GM18520 (cell line): ENCODE data around the gene PAK5.

Experiments used
- ATAC-seq: cut with Tn5 transposase; IDR thresholded peaks from one replicate; pipeline ENCODE4 v1.9.1; 2021; ENCODE audit not compliant: unreplicated experiment

The PAK5 gene

GRCh38 chr20:9501473-9501872, 337.4 kb downstream of the PAK5 start:
- no peak for ATAC-seq

GRCh38 chr20:9500121-9500520, 338.8 kb downstream of the PAK5 start:
- no peak for ATAC-seq

- ATAC-seq, result no peak
Measured at GRCh38 chr20:9499126-9499899, 339.6 kb downstream of the PAK5 start.

- ATAC-seq, result no peak
Measured at GRCh38 chr20:9498322-9498721, 340.6 kb downstream of the PAK5 start.

- ATAC-seq, result no peak
Measured at GRCh38 chr20:9496155-9496554, 342.7 kb downstream of the PAK5 start.

- ATAC-seq, result no peak
Measured at GRCh38 chr20:9495701-9496100, 343.2 kb downstream of the PAK5 start.

GRCh38 chr20:9493803-9494202, 345.1 kb downstream of the PAK5 start:
- no peak for ATAC-seq

GRCh38 chr20:9492067-9492466, 346.8 kb downstream of the PAK5 start:
- ATAC-seq, result no peak

GRCh38 chr20:9491324-9491723, 347.6 kb downstream of the PAK5 start:
- no peak for ATAC-seq

- ATAC-seq, result no peak
Measured at GRCh38 chr20:9490631-9491030, 348.2 kb downstream of the PAK5 start.

- no peak for ATAC-seq
Measured at GRCh38 chr20:9490161-9490560, 348.7 kb downstream of the PAK5 start.

GRCh38 chr20:9488063-9488462, 350.8 kb downstream of the PAK5 start:
- ATAC-seq, result no peak
